ENCODE results near the gene DZANK1.
"Not testable (repeated sequence)": the region's sequence is repeated elsewhere in the genome, so short reads cannot be mapped to it uniquely, and the experiment has no call there.

DNA sequence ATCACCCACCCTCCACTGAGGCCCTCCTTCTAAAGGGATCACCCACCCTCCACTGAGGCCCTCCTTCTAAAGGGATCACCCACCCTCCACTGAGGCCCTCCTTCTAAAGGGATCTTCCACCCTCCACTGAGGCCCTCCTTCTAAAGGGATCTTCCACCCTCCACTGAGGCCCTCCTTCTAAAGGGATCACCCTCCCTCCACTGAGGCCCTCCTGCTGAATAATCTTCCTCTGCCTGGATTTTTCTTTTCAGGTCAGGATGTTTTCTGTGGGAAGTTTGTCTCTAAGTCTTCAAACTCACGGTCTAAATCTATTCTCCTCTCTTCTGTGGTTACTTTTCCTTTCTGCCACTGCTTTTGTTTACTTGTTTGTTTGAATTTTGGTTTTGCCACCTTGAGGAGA, 34.8 kb upstream of the DZANK1 start:
- TF ChIP-seq, protein P1, sequence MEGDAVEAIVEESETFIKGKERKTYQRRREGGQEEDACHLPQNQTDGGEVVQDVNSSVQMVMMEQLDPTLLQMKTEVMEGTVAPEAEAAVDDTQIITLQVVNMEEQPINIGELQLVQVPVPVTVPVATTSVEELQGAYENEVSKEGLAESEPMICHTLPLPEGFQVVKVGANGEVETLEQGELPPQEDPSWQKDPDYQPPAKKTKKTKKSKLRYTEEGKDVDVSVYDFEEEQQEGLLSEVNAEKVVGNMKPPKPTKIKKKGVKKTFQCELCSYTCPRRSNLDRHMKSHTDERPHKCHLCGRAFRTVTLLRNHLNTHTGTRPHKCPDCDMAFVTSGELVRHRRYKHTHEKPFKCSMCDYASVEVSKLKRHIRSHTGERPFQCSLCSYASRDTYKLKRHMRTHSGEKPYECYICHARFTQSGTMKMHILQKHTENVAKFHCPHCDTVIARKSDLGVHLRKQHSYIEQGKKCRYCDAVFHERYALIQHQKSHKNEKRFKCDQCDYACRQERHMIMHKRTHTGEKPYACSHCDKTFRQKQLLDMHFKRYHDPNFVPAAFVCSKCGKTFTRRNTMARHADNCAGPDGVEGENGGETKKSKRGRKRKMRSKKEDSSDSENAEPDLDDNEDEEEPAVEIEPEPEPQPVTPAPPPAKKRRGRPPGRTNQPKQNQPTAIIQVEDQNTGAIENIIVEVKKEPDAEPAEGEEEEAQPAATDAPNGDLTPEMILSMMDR (IDR thresholded peaks at IDR 0.05 in 4 of 5, conservative IDR thresholded peaks at IDR 0.05 in 1 of 5), result not testable (repeated sequence)
- not testable (repeated sequence) for TF ChIP-seq POLR2A (IDR thresholded peaks at IDR 0.05)
